ENCODE measurements around the gene VSIG10L2. TPM values are rescaled to one million over a fixed set of nuclear protein-coding genes. Genes with fewer than 3 reads are reported as not detected.

VSIG10L2 gene
- polyA plus RNA-seq, 2 of the 4 experiments (the other 2 are of a cell fraction) = not detected

- Histone ChIP-seq H3K27ac (no peak overlapping the region), H3K9me3 (no peaks in the 10 kb centered on the region), H3K4me1 (no peaks in the 10 kb centered on the region), H3K4me2 (no peak overlapping the region), H3K4me3 (no peak overlapping the region)
- FAIRE-seq (no peak), ATAC-seq (no peak), DNase-seq (ENCODE audit: low read depth in 1 of 2, low spot score in 1 of 2) (no peak)
- 31% methylated on average over 3 of the region's 3 CpGs for WGBS (ENCODE audit: missing lambda C conversion rate)
- POLR2A ChIA-PET = no interaction called here
- TF ChIP-seq, protein P1, sequence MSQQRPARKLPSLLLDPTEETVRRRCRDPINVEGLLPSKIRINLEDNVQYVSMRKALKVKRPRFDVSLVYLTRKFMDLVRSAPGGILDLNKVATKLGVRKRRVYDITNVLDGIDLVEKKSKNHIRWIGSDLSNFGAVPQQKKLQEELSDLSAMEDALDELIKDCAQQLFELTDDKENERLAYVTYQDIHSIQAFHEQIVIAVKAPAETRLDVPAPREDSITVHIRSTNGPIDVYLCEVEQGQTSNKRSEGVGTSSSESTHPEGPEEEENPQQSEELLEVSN (IDR thresholded peaks at IDR 0.05; ENCODE audit: borderline replicate concordance, low read depth) = no peak
- TF ChIP-seq CHD2 (IDR thresholded peaks at IDR 0.05; ENCODE audit: low read length, partially characterized antibody) (no peak), SREBF2 (IDR thresholded peaks at IDR 0.05) (no peak), RFX5 (IDR thresholded peaks at IDR 0.05) (no peak), TP53 (CRISPR knock-in tag; IDR thresholded peaks at IDR 0.05) (no peak)
- TF ChIP-seq, protein P2, sequence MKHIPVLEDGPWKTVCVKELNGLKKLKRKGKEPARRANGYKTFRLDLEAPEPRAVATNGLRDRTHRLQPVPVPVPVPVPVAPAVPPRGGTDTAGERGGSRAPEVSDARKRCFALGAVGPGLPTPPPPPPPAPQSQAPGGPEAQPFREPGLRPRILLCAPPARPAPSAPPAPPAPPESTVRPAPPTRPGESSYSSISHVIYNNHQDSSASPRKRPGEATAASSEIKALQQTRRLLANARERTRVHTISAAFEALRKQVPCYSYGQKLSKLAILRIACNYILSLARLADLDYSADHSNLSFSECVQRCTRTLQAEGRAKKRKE (CRISPR knock-in tag; IDR thresholded peaks at IDR 0.05; ENCODE audit: low read depth) = no peak
- CTCF ChIA-PET = interaction anchor here (0.9 to 3.7 kb wide), 2 partner anchors 11 to 260 kb away, joined by 3 to 15 read pairs; no protein-coding TSS in a partner anchor
Observed at GRCh38 chr11:125931116-125931515, 14.7 kb upstream of the VSIG10L2 start.

GRCh38 chr11:125931668-125932067, 14.2 kb upstream of the VSIG10L2 start:
- CTCF ChIA-PET = interaction anchor here (0.9 to 3.7 kb wide), 3 partner anchors 8 to 259 kb away, joined by 3 to 15 read pairs (median 5); no protein-coding TSS in a partner anchor
- 44% methylated on average over 6 of the region's 6 CpGs for WGBS (ENCODE audit: missing lambda C conversion rate)
- FAIRE-seq = no peak

DNA sequence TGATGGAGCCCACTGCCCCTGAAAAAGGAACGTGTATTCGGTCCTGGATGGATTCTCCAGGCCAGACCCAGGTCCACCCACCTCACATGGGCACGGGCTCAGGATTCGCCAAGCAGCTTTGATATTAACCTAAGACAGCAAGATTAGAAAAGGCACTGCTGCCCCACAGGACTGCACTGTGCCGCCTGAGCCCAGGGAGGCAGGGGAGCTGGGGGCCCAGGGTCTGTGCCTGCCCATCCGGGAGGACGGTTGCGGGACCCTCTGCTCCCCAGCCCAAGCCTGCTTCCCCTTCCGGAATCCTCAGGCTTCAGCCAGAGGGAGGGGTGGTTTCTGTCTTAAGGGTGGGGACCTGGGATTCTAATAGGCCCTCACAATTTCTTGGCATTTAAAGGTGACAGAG, 13.5 kb upstream of the VSIG10L2 start:
- CTCF ChIA-PET = interaction anchor here (1.2 to 3.7 kb wide), 2 partner anchors 9 to 10 kb away, joined by 5 to 15 read pairs; no protein-coding TSS in a partner anchor
- FAIRE-seq (no peak), ATAC-seq (no peak), DNase-seq (ENCODE audit: low read depth in 1 of 2, low spot score in 1 of 2) (no peak)
- Histone ChIP-seq H3K4me3 (no peak overlapping the region), H3K9me3 (no peaks in the 10 kb centered on the region), H3K4me2 (no peak overlapping the region), H3K4me1 (no peaks in the 10 kb centered on the region), H3K27ac (no peak overlapping the region)
- TF ChIP-seq HEYL (CRISPR knock-in tag; IDR thresholded peaks at IDR 0.05) = no peak
- POLR2A ChIA-PET = no interaction called here
- WGBS (ENCODE audit: missing lambda C conversion rate) = 75% methylated on average over 3 of the region's 9 CpGs

More at GRCh38 chr11:125931668-125932067, 14.2 kb upstream of the VSIG10L2 start:
- POLR2A ChIA-PET = no interaction called here
- H3K4me3 ChIP-seq = no peak overlapping the region
- ATAC-seq = no peak
- TF ChIP-seq, protein P2 (CRISPR knock-in tag; IDR thresholded peaks at IDR 0.05; ENCODE audit: low read depth) = no peak
- peak; percentile 79 for TF ChIP-seq MAFK (IDR thresholded peaks at IDR 0.05; ENCODE audit: partially characterized antibody)
- no peaks in the 10 kb centered on the region for H3K9me3 ChIP-seq
- H3K4me1 ChIP-seq = no peaks in the 10 kb centered on the region
- no peak for DNase-seq (ENCODE audit: low read depth in 1 of 2, low spot score in 1 of 2)
- no peak overlapping the region for H3K4me2 ChIP-seq
- H3K27ac ChIP-seq = no peak overlapping the region

GRCh38 chr11:125933030-125933813, 12.6 kb upstream of the VSIG10L2 start:
- ChIA-PET POLR2A (no interaction called here), CTCF (interaction anchor here (1.2 kb wide), 1 partner anchor 10 kb away, joined by 5 read pairs; no protein-coding TSS in a partner anchor)
- 49% methylated on average over 10 of the region's 12 CpGs for WGBS (ENCODE audit: missing lambda C conversion rate)
- no peaks in the 10 kb centered on the region for H3K9me3 ChIP-seq
- TF ChIP-seq BCL3 (IDR thresholded peaks at IDR 0.05) (no peak), HEYL (CRISPR knock-in tag; IDR thresholded peaks at IDR 0.05) (no peak), FOSB (CRISPR knock-in tag; IDR thresholded peaks at IDR 0.05) (no peak), CEBPB (IDR thresholded peaks at IDR 0.05) (no peak), HDAC2 (IDR thresholded peaks at IDR 0.05) (no peak), SREBF2 (IDR thresholded peaks at IDR 0.05) (no peak), POLR2A (IDR thresholded peaks at IDR 0.05; ENCODE audit: low read length) (no peak), FOXS1 (CRISPR knock-in tag; IDR thresholded peaks at IDR 0.05) (no peak), PBX3 (IDR thresholded peaks at IDR 0.05) (no peak), RFX5 (IDR thresholded peaks at IDR 0.05) (no peak), ZFP36 (IDR thresholded peaks at IDR 0.05; ENCODE audit: borderline replicate concordance, partially characterized antibody) (no peak), RCOR1 (IDR thresholded peaks at IDR 0.05; ENCODE audit: low read depth, low read length) (no peak)
- TF ChIP-seq, protein P3, sequence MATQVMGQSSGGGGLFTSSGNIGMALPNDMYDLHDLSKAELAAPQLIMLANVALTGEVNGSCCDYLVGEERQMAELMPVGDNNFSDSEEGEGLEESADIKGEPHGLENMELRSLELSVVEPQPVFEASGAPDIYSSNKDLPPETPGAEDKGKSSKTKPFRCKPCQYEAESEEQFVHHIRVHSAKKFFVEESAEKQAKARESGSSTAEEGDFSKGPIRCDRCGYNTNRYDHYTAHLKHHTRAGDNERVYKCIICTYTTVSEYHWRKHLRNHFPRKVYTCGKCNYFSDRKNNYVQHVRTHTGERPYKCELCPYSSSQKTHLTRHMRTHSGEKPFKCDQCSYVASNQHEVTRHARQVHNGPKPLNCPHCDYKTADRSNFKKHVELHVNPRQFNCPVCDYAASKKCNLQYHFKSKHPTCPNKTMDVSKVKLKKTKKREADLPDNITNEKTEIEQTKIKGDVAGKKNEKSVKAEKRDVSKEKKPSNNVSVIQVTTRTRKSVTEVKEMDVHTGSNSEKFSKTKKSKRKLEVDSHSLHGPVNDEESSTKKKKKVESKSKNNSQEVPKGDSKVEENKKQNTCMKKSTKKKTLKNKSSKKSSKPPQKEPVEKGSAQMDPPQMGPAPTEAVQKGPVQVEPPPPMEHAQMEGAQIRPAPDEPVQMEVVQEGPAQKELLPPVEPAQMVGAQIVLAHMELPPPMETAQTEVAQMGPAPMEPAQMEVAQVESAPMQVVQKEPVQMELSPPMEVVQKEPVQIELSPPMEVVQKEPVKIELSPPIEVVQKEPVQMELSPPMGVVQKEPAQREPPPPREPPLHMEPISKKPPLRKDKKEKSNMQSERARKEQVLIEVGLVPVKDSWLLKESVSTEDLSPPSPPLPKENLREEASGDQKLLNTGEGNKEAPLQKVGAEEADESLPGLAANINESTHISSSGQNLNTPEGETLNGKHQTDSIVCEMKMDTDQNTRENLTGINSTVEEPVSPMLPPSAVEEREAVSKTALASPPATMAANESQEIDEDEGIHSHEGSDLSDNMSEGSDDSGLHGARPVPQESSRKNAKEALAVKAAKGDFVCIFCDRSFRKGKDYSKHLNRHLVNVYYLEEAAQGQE (IDR thresholded peaks at IDR 0.05) = no peak
- FAIRE-seq = no peak
- ATAC-seq = no peak
- no peak overlapping the region for H3K4me3 ChIP-seq
- no peak overlapping the region for H3K27ac ChIP-seq
- H3K4me2 ChIP-seq = no peak overlapping the region
- no peaks in the 10 kb centered on the region for H3K4me1 ChIP-seq
- no peak for DNase-seq (ENCODE audit: low read depth in 1 of 2, low spot score in 1 of 2)
